Activated CD8-positive, alpha-beta memory T cell treated with anti-CD3 and anti-CD28 coated beads for 48 hours (primary cell): Measurements from ENCODE around the gene FBN1.

Experiments used
- DNase-seq, 3 experiments: peaks; one replicate each; pipeline ENCODE4 v3.0.0-alpha.2; 2020; ENCODE audit warnings: low read depth in 2 of 3, low spot score in 2 of 3

Gene FBN1

DNA sequence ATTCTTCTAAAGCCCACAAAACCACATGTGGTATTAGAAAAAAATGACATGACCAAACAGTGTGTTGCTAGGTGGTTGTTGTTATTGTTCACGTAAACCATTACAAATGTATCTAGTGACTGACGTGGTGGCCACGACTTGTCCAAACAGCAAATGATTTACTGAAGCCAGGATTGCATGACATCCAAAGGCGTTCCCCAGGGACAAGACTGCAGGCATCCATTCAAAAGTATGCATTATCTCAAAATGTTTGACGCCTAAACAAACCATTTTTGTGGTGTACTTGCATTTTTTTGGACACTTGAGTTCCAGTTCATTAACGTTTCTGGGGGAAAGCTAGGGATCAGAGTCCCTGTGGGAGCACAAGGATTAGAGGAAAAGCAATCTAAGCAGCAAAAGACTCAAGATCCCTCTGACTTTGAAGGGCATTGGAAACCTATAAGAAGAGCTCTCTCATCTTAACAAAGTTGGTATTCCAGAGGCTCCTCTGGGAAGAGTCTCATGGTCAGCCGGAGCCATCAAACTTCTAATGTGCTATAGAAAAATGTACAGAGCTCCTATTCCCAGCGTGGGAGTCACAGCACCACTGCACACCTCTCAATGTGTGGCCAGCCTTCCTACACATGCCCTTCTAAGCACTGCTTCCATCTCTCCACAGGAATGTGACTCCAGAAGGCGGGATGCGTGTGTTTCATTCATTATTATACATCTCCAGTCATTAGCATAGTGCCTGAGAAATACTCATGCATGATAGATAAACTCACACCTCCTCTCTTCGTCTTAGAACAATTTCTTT lies 62.9 kb downstream of the FBN1 start:
- DNase-seq = no peak

DNA sequence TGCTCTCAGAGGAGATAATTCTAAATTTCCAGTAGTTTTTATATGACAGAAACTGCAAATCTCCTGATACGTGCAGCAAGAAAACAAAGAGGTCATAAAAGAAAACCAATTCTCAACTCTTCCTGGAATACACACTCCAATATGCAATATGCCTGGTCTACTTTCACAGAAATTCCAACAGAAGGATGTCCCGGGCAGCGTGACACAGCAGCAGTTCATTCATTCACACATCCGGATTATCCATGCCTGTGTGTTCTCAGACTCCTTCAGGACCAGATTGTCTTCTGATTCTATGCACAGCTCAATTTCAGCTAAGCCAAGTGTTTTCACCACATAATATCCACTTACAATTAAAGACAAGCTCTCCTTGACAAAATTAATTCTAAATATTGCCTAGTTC lies 64.3 kb downstream of the FBN1 start:
- no peak for DNase-seq

DNA sequence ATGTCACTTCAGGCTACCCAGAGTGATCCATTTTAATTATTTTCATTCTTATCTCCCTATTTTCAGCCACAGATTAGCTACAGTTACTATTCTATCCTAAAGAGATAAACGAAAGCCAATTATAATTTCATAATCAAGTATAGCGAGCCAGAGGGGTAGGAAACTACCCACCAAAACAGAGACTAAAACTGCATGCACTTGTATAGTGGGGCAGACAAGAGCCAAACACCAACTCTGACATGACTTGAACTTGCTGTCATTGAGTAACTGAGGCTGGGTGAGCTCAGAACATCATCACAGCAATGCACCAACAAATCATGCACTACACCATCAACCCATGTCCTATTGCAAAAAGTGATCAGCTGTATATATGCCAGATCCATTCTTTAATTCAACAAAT lies 64.8 kb downstream of the FBN1 start:
- no peak for DNase-seq

DNA sequence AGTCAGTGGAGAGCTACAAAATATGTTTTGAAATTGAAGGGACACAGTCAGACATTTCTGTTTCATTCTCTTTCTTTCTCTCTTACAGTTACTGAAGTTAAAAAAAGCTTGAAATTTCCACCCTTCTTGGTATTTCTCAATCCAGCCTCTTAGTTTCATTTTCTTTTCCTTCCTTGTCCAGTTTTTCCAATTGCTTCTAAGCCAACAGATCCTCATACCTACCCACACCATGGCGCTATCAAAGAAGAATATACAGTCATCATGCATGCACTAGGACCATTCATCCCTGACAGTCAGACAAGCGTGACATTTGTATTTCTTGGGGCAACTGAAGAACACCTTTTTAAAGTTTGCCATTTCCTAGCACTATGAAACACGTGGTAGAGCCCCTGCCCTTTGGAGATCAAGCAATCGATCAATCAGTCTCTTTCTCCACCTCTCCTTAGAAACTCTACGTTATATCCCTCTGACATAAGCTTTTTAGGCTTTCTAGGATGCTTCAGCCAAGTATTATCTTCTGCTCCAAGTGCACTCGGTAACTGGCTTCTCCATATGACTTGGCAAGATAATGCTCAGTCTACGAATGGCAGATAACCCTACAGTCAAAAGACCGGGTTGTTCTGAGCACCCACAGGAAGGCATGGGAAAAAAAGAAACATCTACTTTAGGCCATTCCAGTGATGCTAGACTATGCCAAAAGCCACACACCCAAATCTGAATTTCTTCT lies 65.4 kb downstream of the FBN1 start:
- no peak for DNase-seq

DNA sequence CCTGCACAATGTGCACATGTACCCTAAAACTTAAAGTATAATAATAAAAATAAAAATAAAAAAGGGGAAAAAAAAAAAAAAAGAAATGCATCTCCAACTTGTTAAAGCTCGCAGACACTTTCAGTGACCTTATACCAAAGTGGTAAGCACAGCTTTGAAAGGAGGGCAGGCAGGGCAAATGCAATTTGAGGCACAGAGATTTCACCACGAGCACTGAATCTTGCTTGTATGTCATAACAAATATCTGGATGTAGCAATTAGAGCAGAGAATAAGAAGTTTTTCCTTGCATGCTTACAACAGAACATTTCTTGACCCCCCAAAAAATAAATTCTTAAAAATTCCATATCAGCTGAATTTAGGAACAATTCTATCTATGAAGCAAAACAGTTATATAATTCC lies 66.5 kb downstream of the FBN1 start:
- no peak for DNase-seq

DNA sequence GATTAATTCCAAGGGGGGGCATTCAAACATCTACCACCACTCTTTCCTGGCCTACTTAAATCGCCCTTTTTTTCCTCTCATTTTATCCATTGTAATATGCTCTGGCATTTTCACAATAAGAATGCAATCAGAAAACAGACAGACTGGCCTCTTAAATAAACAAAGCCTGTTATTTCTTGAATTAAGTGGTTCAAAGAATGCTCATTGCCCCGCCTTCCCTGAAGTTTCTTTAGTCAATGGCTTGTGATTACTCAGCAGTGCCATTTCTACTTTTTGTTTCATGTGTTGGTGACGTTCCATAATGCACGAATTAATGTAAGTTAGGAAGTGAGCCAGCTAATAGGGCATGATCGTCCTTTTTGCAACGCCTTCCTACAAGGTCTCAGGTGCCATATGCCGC lies 68.0 kb downstream of the FBN1 start:
- no peak for DNase-seq

DNA sequence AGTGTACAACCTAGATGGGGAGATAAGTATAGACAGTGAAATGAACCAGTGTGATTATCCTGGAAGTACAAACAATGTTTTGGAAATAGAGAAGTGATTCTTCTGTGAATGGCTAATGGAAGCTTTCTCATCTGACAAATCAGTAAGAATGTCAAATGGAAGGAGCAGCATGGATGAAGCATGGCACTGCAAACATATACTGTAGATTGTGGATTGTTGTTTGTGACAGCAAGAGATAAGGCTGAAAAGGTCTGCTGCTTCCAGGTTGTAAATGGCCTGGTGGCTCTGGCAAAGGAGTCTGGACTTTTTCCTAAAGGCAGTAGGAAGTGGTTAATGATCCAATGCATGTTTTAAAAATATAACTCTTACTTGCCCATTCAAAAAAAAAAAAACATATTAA lies 71.3 kb downstream of the FBN1 start:
- DNase-seq = no peak

DNA sequence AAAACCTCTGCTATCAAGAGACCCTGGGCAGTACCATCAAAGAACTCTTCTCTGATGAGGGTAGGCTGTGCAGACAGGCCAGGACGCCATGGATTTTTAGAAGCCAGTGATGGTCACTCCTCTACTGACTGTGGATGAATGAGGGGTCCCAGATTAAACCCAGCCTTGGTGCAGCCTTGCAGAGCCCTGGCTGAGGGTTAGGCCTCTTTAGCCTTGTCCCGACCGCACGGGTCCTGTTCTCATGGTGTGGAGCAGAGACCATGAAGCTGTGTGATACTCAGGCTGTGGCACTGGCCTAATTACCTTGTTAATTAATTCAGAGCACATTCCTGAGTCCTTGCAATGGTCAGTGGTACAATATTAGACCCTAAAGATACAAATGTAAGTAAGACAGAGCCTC lies 71.7 kb downstream of the FBN1 start:
- no peak for DNase-seq

DNA sequence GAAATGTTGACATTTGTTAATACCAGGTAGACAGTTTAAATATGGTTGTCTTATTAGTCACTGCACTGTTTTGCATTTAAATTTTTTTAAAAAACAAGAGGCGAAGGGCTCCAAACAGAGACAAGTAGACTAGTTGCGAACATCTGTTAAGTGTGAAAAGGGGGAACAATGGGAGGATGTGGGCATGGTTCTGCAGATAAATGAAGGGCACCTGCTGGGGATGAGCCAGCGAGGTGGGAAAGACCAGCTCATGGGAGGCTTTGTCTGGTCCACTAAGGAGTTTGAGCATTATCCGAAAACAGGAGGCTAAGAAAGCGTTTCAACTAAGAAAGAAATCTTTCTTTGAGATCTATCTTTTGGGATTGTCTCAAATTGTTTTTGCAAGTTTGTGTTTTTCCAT lies 72.7 kb downstream of the FBN1 start:
- no peak for DNase-seq

DNA sequence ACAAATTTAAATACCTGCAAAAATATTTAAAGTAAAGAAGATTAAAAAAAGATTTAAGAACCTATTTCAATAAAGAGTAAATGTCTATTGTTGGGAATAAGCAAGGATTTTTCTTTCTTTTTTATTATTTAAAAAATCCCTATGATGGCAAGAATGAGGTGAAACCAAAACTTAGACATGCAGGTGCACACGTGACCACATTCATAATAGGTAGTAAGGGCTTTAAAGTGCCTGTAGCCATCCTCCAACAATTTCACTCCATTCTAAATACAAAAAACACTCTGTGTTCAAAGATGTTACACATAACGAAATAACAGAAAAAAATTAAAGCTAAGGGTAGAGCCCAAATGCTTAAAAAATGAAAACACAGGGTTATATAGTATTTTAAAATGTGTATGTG lies 74.0 kb downstream of the FBN1 start:
- DNase-seq = no peak

DNA sequence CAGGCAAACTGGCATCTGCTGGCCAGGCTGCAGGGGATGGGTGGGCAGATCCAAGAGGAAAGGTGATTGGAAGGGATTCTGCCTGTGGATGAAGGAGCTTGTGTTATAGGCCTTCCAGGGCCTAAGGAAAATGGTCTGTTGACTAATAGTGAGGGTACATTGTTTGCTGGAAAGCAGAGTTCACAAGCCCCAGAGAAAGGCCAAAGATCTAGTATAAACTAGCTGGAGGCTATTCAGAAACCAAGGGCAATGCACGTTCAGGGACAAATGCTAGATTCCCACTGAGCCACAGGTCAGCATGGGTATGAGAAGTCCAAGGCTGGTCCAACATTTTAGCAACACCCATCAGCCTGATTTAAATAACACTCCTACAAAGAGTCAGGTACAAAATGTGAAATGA lies 74.7 kb downstream of the FBN1 start:
- DNase-seq = no peak

DNA sequence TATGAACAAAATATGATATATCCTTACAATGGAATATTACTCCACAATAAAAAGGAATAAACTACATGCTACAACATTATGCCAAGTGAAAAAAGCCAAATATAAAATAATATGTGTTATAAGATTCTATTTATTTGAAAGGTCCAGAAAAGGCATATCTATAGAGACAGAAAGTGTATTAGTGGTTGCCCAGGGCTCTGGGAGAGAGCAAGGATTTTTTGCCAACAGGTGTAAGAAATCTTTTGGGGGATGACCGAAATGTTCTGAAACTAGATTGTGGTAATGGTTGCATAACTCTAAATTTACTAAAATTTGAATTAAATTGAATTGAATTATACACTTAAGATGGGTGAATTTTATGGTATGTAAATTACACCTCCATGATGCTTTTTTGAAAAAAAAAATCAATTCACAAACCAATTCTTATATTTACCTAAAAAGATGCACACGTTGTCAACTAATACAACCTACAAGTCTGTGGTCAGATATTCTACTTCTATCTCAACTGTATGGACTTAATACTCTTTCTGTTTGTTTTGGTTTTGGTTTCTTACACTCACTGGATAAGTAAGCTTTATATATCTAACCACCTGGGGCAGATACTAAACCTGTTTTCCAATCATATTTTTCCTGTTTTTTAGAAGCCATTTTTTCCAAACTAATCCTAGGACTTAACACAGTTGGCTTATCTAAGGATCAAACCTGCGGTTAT lies 75.8 kb downstream of the FBN1 start:
- no peak for DNase-seq

DNA sequence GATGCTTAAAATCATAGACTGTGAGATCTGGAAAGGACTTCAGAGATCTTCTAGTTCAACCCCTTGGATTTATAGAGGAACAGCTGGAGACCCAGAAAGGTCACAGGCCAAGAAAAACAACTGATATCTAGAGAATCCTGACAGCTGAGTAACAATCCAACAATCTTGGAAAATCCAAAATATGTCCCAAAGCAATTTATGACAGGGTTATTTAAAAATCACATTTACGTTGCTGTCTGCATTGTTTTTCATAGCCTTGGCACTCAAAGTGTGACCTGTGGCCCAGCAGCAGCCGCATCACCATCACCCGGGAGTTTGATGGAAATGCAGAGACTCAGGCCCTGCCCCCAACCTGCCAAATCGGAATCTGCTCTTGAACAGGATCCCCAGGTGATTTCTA lies 78.8 kb downstream of the FBN1 start:
- no peak for DNase-seq

DNA sequence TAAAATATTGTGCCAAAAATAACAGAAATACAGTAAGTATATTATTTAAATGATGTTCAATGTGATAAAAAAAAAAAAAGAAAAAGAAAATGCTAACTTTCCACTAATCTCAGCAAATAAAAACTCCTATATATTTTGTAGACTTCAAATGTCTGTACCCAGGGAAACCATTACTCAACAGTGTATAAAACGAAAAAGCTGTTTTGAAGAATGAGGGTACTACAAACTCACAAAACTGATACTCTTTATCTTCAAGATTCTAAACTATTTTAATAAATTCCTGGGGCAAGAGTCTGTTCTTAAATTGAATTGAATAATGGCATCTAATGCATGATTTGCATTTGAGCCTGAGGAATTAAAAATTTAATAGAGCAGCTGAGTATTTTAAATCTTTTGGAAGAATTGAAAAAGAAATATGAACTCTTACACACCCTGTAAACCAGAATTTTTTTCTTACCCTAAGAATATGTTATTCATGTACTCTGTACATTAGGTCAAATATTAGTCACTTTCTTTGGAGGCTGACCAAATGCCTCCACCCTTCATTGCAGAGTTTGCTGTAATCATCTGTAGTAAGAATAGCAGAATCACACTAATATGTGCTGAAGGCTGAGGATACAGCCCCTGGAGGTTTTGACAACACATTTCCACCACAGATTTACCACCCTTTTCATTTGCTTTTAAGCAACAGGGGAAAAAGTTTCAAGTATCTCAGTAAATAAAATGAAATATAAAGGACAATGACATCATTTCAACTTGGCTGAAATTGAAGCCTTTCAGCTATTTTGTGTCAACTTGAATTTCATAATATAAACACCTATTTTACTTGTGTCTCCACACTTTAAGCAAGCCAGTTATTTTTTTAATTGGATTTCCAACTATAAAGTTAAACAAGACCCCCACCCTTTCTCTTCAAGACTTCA lies 79.7 kb downstream of the FBN1 start:
- no peak for DNase-seq

DNA sequence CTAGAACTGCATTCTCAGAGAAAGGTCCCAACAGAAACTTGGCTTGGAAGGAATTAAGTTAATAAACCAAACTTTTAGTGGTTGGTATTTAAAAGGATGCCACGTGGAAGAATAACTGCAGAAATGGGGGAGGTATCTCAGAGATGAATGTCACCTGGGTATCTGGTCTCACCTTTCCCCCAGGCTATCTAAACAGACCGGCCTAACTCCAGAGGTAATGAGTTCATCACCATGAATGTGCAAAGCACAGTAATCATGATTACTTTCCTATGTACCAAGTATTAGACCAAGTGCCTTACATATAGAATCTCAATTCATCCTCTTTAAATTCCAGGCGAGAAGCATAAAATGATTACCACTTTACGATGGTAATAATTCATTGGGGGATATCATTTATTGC lies 80.8 kb downstream of the FBN1 start:
- no peak for DNase-seq

DNA sequence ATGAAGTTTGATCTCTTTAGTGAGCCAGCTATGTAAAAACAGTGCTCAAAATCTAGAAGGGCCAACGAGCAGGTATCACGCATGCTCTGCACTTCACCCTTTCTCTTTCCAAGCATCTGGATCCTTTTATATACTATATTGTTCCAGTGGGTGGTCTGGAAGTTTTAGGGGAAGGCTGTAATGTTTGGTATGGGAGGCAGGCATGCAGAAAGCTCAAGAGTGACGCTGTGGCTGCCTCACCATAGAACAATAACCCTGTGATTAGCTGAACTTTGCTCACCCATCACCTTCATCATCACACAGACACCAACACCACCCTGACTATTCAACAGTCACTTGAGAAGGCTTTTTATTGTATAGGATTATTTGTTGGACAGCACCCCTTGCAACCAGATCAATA lies 81.6 kb downstream of the FBN1 start:
- no peak for DNase-seq

DNA sequence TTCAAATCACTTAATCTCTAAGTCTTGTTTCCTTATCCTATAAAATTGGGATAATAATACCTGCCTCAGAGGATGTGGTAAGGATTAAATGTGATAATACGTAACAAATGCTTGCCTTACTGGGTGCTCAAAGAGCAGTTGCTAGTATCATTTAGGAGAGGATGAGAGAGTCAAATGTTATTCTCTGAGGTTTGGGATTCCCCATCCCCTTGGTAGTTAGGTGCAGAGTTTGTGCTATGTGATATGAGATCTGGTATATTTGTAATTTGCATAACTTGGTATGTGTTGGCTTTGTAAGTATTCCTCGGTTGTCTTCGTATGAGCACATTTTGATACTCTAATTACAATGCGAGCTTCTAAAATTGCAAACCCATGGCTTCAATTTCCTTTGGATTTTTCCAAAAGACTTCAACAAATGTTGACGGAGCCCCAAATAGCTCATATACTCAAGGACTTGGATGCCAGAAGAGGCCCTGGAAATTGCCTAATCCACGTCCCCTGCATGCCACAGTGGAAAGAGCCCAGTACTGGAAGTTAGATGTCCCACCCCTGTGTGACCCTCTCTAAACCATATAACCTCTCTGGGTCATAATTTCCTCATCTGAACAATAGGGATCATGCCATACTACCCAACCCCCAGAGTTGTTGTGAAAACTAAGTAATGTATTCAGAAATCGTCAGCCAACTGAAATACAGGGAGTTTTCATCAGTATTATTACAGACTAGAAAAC lies 85.0 kb downstream of the FBN1 start:
- DNase-seq = no peak

DNA sequence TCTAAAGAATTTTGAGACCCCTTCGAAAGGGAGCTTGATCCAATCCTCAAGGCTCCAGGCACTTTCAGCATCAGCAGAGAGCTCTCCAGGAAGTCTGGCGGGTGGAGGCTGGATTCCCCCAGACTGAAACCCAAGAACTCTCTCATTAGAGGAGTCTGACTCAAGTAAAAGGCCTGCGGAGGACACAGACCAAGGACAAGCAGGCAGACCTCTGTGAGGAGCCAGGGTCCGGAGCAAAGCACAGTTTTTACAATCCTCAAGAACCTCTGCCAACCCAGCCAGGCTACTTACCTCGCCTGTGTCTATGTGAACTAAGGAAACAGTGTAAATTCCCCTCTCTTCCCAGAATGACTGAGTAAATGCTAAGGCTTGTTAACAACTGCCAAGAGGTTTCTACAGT lies 86.2 kb downstream of the FBN1 start:
- no peak for DNase-seq

DNA sequence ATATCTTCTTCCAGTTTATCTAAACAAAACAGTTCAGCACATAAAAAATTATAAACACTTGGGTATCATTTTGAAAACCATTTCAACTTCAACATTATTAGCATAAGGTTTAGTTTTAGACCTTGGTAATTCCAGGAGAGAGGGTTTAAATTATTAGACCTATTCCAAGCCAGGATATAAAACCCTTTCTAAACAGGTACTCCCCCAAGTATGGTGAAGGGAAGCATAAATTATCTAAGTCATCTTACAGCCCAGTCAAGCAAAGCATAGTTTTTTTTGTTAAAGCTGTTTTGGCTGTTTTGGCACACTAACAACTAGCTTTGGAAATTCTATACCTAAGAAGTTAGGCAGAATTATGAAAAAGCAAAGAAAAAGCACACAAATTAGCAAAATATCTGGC lies 87.3 kb downstream of the FBN1 start:
- DNase-seq = no peak

DNA sequence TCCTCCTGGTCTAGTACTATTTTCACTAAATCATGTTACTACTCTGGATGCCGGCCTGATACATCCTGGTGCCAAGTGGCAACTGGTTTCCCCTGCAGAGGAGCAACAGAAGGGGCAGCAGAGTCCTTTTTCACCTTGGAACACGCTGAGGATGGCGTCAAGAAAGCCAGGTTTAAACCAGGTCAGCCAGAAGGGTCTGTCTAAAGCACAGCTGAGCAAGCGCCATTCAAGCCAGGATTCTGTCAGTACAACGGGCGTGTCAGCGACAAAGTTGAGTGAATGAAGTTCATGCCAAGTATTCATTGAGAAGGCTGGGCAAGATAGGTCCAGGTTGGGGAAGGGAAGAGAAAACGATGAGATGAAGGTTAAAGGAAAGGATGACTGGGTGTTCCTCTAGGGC lies 88.2 kb downstream of the FBN1 start:
- DNase-seq = no peak
